Measurements from ENCODE around the gene ATCAY. TPM values are rescaled to one million over a fixed set of nuclear protein-coding genes. Genes with fewer than 3 reads are reported as not detected.
"Not testable (repeated sequence)": the region's sequence is repeated elsewhere in the genome, so short reads cannot be mapped to it uniquely, and the experiment has no call there.

The ATCAY gene
- polyA plus RNA-seq, 1 donor = 5.4 TPM

DNA sequence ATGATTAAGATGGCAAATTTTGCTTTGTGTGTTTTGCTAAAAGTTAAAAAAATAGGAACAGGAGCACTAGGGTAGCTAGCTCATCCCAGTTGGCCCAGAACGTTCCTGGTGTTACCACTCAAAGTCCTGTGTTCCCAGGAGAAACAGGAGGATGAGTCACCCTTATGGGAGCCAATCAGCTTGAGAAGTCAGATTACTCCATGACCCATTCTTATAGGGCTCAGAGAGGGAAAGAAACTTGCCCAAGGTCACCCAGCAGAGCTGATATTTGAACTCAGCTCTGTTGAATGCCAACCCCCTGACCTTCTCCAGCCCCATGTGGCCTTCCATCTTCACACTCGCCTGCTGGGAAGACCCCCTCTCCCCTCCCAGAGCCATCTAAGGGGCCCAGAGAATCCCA is 65.4 kb downstream of the ATCAY start:
- H3K4me3 ChIP-seq (ENCODE audit: low read length) = no peak overlapping the region
- WGBS (ENCODE audit: insufficient coverage, low lambda C conversion rate) = no CpG with 5 or more reads among the region's 2 CpGs
- no peaks in the 10 kb centered on the region for H3K36me3 ChIP-seq (ENCODE audit: control insufficient read depth, insufficient read depth, low read length)
- H3K4me1 ChIP-seq (ENCODE audit: control insufficient read depth, insufficient read depth, low read length) = no peaks in the 10 kb centered on the region
- no peak for DNase-seq
- H3K27me3 ChIP-seq (ENCODE audit: control insufficient read depth, insufficient read depth, low read length) = no peaks in the 10 kb centered on the region
- no peak overlapping the region for H3K27ac ChIP-seq (ENCODE audit: low read length)
- H3K9me3 ChIP-seq (ENCODE audit: control insufficient read depth, low read depth, low read length) = no peaks in the 10 kb centered on the region

DNA sequence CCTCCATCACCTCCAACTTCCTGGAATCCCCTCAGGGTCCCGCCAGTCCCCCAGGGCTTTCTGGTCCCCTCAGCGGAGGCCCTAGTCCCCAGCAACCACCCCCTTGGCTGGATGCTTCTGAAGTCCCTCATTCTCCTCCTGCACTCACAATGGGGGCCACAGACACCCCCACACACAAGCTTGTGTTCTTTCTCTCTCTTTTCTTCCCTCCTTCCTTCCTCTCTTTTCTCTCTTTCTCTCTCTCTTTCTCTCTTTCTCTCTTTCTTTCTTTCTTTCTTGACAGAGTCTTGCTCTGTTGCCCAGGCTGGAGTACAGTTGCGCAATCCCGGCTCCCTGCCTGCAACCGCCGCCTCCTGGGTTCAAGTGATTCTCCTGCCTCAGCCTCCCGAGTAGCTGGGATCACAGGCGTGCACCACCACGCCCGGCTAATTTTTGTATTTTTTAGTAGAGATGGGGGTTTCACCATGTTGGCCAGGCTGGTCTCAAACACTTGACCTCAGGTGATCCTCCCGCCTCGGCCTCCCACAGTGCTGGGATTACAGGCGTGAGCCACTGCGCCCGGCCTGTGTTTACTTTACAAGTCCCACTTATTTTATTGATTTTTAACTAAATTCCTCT is 66.9 kb downstream of the ATCAY start:
- no CpG with 5 or more reads among the region's 15 CpGs for WGBS (ENCODE audit: insufficient coverage, low lambda C conversion rate)
- not testable (repeated sequence) for H3K27ac ChIP-seq (ENCODE audit: low read length); H3K27me3 ChIP-seq (ENCODE audit: control insufficient read depth, insufficient read depth, low read length); H3K9me3 ChIP-seq (ENCODE audit: control insufficient read depth, low read depth, low read length); DNase-seq; H3K4me3 ChIP-seq (ENCODE audit: low read length); H3K4me1 ChIP-seq (ENCODE audit: control insufficient read depth, insufficient read depth, low read length); H3K36me3 ChIP-seq (ENCODE audit: control insufficient read depth, insufficient read depth, low read length)

DNA sequence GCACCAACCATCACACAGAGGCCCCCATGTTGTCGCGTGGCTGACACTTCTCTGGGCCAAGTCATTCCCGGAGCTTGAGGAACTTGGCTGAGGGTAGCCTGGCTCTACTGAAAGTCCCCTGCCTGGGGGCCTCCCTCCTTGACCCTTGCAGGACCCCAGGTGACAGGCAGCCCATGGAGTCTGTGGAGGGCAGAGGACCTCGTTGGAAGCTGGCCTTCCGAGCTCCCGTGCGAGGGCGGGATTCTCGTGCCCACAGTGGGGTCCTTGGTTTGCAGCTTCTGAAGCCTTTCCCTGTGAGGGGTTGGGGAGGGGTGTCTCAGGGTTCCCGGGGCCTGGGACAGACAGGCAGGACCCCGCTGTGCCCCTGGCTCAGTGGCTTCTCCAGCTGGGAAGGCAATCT is 68.8 kb downstream of the ATCAY start:
- WGBS (ENCODE audit: insufficient coverage, low lambda C conversion rate) = no CpG with 5 or more reads among the region's 11 CpGs
- no peaks in the 10 kb centered on the region for H3K36me3 ChIP-seq (ENCODE audit: control insufficient read depth, insufficient read depth, low read length)
- H3K9me3 ChIP-seq (ENCODE audit: control insufficient read depth, low read depth, low read length) = no peaks in the 10 kb centered on the region
- no peak overlapping the region for H3K27ac ChIP-seq (ENCODE audit: low read length)
- H3K4me3 ChIP-seq (ENCODE audit: low read length) = no peak overlapping the region
- no peaks in the 10 kb centered on the region for H3K4me1 ChIP-seq (ENCODE audit: control insufficient read depth, insufficient read depth, low read length)
- DNase-seq = no peak
- H3K27me3 ChIP-seq (ENCODE audit: control insufficient read depth, insufficient read depth, low read length) = no peaks in the 10 kb centered on the region

DNA sequence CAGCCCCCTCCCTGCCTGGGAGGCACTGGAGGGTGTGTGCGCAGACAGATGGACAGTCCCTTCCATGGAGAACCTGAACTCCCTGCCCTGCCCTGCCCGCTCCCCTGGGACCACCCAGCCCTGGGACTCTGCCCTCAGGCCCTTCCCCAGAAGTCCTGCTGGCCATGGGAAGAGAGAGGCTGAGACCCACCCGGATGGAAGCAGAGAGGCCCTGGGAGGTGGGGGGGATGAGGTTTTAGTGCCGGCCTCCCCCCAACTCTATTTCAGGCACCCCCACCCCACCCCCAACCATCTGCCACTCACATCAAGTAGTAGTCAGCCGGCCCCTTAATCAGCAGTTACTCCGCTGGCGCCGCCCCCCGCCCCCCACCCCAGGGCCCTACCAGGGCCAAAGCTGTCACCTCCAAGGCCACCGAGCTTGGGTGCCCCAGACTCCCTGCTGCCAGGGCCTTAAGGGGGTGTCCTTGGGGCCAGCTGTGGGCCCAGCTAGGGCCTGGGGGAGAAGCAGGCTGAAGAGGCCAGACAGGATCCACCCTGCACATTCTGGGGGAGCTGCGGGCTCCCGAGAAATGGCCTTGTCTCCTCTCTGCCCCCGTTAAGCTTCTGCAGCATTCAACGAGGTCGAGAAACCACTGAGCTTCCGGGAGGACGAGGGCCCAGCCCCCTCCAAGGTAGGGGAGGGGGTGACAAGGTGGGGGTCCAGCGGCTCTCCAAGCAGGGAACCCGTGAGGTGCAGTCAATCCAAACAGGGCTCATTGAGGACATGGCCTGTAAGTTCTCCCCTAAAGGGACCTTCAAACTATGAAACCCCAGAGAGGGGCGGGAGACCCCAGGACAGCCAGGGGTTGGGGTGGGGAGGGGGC is 69.7 kb downstream of the ATCAY start:
- WGBS (ENCODE audit: insufficient coverage, low lambda C conversion rate) = no CpG with 5 or more reads among the region's 20 CpGs

DNA sequence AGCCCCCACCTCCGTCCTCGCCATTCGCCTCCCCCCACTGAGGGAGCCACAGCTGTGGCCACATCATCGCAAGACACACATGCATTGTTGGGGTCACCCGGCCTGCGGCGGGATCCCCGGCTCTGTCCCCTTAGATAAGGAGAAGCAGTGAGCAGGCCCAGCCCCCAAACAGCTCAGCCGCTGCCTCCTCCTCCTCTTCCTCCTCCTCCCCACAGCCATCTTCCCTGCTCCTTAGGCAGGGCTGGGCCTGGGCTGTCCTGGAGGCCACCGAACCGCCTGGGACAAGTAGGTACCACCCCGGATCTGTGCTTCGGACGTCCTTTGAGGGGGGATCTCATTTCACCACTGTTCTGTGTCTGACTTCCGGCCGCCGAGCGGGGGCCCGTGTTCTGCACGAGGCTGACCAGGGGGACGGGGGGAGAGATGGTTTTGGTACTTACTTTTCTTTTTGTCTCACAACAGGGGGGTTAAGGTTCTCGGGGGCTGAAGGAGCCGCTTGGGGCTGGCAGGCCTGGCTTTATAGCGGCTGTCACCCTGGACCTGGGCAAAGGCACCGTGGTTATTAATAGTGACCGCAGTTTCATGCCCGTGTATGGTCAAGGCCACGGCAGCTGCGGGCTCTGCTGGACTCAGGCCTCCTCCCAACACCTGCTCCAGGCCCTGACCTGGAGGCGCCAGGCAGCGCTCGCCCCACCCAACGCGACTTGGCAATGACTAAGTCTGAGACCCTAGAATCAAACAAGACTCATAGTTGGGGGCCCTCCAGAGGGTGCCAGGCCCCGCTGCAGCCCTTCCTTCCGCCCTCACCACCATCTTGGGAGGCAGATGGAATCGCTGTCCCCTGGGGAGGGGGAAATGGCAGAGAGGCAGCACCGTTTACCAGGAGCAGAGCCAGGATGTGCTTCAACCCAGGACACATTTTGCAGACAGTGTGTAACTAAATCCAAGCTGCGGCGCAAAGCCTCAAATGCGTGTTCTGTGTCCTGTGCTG is 70.7 kb downstream of the ATCAY start:
- WGBS (ENCODE audit: insufficient coverage, low lambda C conversion rate) = no CpG with 5 or more reads among the region's 41 CpGs
- Histone ChIP-seq H3K27ac (ENCODE audit: low read length) (peak overlapping the region; percentile 17), H3K36me3 (ENCODE audit: control insufficient read depth, insufficient read depth, low read length) (peaks cover 5% of the 10 kb centered on the region), H3K4me3 (ENCODE audit: low read length) (no peak overlapping the region), H3K27me3 (ENCODE audit: control insufficient read depth, insufficient read depth, low read length) (no peaks in the 10 kb centered on the region), H3K4me1 (ENCODE audit: control insufficient read depth, insufficient read depth, low read length) (no peaks in the 10 kb centered on the region), H3K9me3 (ENCODE audit: control insufficient read depth, low read depth, low read length) (no peaks in the 10 kb centered on the region)
- DNase-seq = no peak

More for the DNA sequence above, 69.7 kb downstream of the ATCAY start:
- Histone ChIP-seq H3K27me3 (ENCODE audit: control insufficient read depth, insufficient read depth, low read length) (no peaks in the 10 kb centered on the region), H3K4me3 (ENCODE audit: low read length) (no peak overlapping the region), H3K27ac (ENCODE audit: low read length) (no peak overlapping the region), H3K4me1 (ENCODE audit: control insufficient read depth, insufficient read depth, low read length) (no peaks in the 10 kb centered on the region), H3K36me3 (ENCODE audit: control insufficient read depth, insufficient read depth, low read length) (no peaks in the 10 kb centered on the region), H3K9me3 (ENCODE audit: control insufficient read depth, low read depth, low read length) (no peaks in the 10 kb centered on the region)
- no peak for DNase-seq

DNA sequence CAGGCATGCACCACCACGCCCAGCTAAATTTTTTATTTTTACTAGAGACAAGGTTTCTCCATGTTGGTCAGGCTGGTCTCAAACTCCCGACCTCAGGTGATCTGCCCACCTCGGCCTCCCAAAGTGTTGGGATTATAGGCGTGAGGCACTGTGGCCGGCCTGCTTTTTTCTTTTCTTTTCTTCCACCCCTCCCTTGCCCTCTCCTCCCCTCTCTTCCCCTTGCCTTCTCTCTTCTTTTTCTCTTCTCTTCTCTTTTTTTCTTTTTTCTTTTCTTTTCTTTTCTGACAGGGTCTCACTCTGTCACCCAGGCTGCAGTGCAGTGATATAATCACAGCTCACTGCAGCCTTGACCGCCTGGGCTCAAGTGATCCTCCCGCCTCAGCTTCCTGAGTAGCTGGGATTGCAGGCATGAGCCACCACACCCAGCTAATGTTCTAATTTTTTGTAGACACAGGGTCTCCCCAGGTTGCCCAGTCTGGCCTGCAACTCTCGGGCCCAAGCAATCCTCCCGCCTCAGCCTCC is 72.3 kb downstream of the ATCAY start:
- H3K27me3 ChIP-seq (ENCODE audit: control insufficient read depth, insufficient read depth, low read length); DNase-seq; H3K4me1 ChIP-seq (ENCODE audit: control insufficient read depth, insufficient read depth, low read length); H3K27ac ChIP-seq (ENCODE audit: low read length); H3K9me3 ChIP-seq (ENCODE audit: control insufficient read depth, low read depth, low read length); H3K4me3 ChIP-seq (ENCODE audit: low read length): not testable (repeated sequence)
- WGBS (ENCODE audit: insufficient coverage, low lambda C conversion rate) = 97% methylated on average over 5 of the region's 9 CpGs
- peaks cover 12% of the 10 kb centered on the region for H3K36me3 ChIP-seq (ENCODE audit: control insufficient read depth, insufficient read depth, low read length)

DNA sequence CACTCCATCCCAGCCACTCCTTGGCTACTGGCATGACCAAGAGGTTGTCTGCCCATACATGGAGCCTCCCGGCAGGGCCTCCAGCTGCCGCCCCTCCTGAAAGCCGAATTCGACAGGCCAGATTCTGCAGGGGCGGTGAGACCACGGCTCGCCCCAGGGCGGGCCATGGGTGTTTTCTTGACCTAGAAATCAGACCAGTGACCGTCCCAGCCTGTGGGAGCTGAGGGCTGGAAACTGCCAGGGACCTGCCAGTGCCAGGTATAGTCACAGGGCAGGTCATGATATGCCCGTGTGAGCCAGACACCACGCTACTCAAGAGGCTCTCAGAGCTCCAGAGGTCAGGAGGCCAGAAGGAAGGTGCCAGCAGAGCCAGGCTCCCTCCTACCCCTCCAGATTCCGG is 73.6 kb downstream of the ATCAY start:
- Histone ChIP-seq H3K36me3 (ENCODE audit: control insufficient read depth, insufficient read depth, low read length) (peaks cover 25% of the 10 kb centered on the region), H3K27ac (ENCODE audit: low read length) (no peak overlapping the region), H3K4me1 (ENCODE audit: control insufficient read depth, insufficient read depth, low read length) (no peaks in the 10 kb centered on the region), H3K4me3 (ENCODE audit: low read length) (no peak overlapping the region), H3K27me3 (ENCODE audit: control insufficient read depth, insufficient read depth, low read length) (no peaks in the 10 kb centered on the region), H3K9me3 (ENCODE audit: control insufficient read depth, low read depth, low read length) (peaks cover 7% of the 10 kb centered on the region)
- DNase-seq = no peak
- WGBS (ENCODE audit: insufficient coverage, low lambda C conversion rate) = no CpG with 5 or more reads among the region's 12 CpGs

DNA sequence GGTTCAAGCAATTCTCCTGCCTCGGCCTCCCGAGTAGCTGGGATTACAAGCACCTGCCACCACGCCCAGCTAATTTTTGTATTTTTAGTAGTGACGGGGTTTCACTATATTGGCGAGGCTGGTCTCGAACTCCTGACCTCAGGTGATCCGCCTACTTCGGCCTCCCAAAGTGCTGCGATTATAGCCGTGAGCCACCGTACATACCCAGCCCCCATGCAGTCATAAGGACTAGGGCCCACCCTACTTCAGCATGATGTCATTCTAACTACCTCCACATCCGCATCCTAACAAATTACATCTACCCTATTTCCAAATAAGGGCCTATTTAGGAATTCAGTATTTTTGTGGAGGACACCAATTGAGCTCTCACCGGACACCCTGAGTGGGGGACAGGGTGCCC is 74.8 kb downstream of the ATCAY start:
- not testable (repeated sequence) for H3K27ac ChIP-seq (ENCODE audit: low read length); H3K4me1 ChIP-seq (ENCODE audit: control insufficient read depth, insufficient read depth, low read length); DNase-seq; H3K4me3 ChIP-seq (ENCODE audit: low read length); H3K27me3 ChIP-seq (ENCODE audit: control insufficient read depth, insufficient read depth, low read length)
- H3K9me3 ChIP-seq (ENCODE audit: control insufficient read depth, low read depth, low read length) = peaks cover 11% of the 10 kb centered on the region
- no CpG with 5 or more reads among the region's 13 CpGs for WGBS (ENCODE audit: insufficient coverage, low lambda C conversion rate)
- peaks cover 35% of the 10 kb centered on the region for H3K36me3 ChIP-seq (ENCODE audit: control insufficient read depth, insufficient read depth, low read length)

DNA sequence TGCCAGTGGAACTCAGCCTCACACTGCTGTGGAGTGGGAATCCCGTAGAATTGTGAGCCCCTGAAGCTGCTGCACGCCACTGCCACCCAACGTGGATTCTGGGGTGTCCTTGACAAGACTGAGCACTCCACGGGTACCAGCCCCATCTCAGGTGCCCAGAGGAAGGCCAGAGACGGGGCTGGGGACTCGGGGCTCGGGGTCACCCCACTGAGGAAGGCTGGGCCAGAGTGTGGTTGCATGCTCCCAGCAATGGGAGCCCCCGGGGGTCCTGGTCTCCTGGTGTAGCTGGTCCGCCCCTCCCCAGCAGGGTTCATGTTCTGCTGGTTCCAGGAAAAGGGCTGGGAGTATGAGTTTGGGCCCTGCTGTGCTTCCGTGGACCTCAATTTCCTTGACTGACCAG is 75.2 kb downstream of the ATCAY start:
- no peak for DNase-seq
- no CpG with 5 or more reads among the region's 10 CpGs for WGBS (ENCODE audit: insufficient coverage, low lambda C conversion rate)
- no peaks in the 10 kb centered on the region for H3K4me1 ChIP-seq (ENCODE audit: control insufficient read depth, insufficient read depth, low read length)
- H3K4me3 ChIP-seq (ENCODE audit: low read length) = no peak overlapping the region
- H3K27ac ChIP-seq (ENCODE audit: low read length) = no peak overlapping the region
- H3K36me3 ChIP-seq (ENCODE audit: control insufficient read depth, insufficient read depth, low read length) = peaks cover 39% of the 10 kb centered on the region
- H3K27me3 ChIP-seq (ENCODE audit: control insufficient read depth, insufficient read depth, low read length) = no peaks in the 10 kb centered on the region
- peaks cover 11% of the 10 kb centered on the region for H3K9me3 ChIP-seq (ENCODE audit: control insufficient read depth, low read depth, low read length)

Data from large intestine (tissue), 3 donors.